ENCODE results near the gene BIRC7.
A peak's percentile ranks its signal among the peaks of the same experiment; 100 is the strongest.

Gene BIRC7

DNA sequence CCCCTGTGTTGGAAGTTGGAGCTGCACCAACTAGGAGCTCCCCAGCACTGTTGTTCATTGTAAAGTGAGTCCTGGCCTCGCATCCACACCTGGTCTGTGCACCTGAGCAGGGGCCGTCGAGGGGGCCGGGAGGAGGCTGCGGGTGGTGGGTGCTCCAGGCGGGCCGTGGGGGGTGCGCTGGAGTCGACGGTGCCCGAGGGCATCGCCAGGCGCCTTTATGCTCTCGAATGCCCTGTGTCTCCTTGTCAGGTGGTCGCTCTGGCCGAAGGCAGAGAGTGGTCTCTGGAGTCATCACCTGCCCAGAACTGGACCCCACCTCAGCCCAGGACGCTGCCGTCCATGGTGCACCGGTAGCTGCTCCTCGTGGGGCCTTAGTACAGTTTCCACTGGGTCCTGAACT, 41.3 kb downstream of the BIRC7 start:
- TF ChIP-seq, protein P1, sequence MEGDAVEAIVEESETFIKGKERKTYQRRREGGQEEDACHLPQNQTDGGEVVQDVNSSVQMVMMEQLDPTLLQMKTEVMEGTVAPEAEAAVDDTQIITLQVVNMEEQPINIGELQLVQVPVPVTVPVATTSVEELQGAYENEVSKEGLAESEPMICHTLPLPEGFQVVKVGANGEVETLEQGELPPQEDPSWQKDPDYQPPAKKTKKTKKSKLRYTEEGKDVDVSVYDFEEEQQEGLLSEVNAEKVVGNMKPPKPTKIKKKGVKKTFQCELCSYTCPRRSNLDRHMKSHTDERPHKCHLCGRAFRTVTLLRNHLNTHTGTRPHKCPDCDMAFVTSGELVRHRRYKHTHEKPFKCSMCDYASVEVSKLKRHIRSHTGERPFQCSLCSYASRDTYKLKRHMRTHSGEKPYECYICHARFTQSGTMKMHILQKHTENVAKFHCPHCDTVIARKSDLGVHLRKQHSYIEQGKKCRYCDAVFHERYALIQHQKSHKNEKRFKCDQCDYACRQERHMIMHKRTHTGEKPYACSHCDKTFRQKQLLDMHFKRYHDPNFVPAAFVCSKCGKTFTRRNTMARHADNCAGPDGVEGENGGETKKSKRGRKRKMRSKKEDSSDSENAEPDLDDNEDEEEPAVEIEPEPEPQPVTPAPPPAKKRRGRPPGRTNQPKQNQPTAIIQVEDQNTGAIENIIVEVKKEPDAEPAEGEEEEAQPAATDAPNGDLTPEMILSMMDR (conservative IDR thresholded peaks at IDR 0.05; ENCODE audit: low read depth, low read length) = no peak
- no peak overlapping the region for H3K4me3 ChIP-seq (ENCODE audit: low read depth, low read length)
- no peak for DNase-seq (ENCODE audit: low read depth)

GRCh38 chr20:63277466-63278272, 42.0 kb downstream of the BIRC7 start:
- TF ChIP-seq, protein P1 (conservative IDR thresholded peaks at IDR 0.05; ENCODE audit: low read depth, low read length) = no peak
- no peak overlapping the region for H3K4me3 ChIP-seq (ENCODE audit: low read depth, low read length)
- DNase-seq (ENCODE audit: low read depth) = no peak

- TF ChIP-seq, protein P1 (conservative IDR thresholded peaks at IDR 0.05; ENCODE audit: low read depth, low read length) = peak; percentile 10
- no peak for DNase-seq (ENCODE audit: low read depth)
- no peak overlapping the region for H3K4me3 ChIP-seq (ENCODE audit: low read depth, low read length)
Measured at GRCh38 chr20:63278661-63279060, 43.0 kb downstream of the BIRC7 start.

- TF ChIP-seq, protein P1 (conservative IDR thresholded peaks at IDR 0.05; ENCODE audit: low read depth, low read length) = no peak
- H3K4me3 ChIP-seq (ENCODE audit: low read depth, low read length) = no peak overlapping the region
- DNase-seq (ENCODE audit: low read depth) = no peak
Measured at GRCh38 chr20:63279931-63280330, 44.2 kb downstream of the BIRC7 start.

DNA sequence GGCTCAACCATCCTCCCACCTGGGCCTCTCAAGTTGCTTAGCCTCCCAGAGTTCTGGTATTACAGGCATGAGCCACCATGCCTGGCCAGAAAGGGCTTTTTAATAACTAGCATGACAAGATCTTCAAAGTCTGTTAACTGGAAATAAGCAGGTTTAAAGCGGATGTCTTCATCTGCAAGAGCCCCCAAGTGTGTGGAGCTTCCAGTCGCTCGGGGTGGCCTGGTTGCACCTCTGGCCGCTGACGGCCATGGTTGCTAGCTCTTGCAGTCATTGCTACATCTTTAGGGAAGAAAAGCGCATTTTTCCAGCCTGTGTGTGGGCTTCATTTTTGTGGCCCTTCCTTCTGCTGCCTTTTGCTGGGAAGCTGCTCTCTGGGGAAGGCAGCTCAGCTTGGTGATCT, 44.7 kb downstream of the BIRC7 start:
- TF ChIP-seq, protein P1 (conservative IDR thresholded peaks at IDR 0.05; ENCODE audit: low read depth, low read length) = no peak
- no peak for DNase-seq (ENCODE audit: low read depth)
- no peak overlapping the region for H3K4me3 ChIP-seq (ENCODE audit: low read depth, low read length)

DNA sequence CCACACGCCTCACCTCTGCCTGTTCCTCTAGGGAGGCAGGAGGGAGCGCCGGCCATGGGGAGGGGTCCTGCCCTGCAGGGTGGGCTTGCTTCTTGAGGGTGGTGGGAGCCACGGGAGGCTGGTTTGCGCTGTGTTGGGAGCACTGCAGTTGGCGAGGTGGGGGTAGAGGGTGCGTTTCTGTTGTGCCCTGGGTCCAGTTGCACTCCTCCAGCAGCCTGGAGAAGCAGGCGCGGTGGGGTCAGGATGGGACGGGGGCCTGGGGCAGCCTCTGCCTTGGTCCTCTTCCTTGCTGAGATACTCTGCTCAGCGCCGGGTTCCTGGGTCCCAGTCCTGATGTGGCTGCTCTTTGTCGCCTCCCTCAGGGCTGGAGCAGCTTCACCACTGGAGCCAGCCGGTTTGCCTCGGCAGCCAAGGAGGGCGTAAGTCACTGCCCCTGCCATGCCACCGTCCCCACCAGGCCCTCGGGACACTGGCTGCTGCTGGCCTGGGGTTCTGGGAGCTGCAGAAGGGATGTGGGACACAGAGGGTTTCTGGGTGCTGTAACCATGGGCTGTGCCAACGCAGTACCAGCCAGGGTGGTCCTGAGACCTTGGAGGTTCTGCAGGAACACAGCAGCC, 45.3 kb downstream of the BIRC7 start:
- no peak for DNase-seq (ENCODE audit: low read depth)
- TF ChIP-seq, protein P1 (conservative IDR thresholded peaks at IDR 0.05; ENCODE audit: low read depth, low read length) = peak; percentile 57
- H3K4me3 ChIP-seq (ENCODE audit: low read depth, low read length) = no peak overlapping the region

Measured in choroid plexus epithelial cell (primary cell).